HepG2 (cell line): ENCODE data around the gene RETREG2. TPM values are rescaled to one million over a fixed set of nuclear protein-coding genes. Genes with fewer than 3 reads are reported as not detected.
A peak's percentile ranks its signal among the peaks of the same experiment; 100 is the strongest.

Experiments
- ATRX ChIP-seq: sonication (generic); formaldehyde crosslinking; IDR thresholded peaks from 2 replicates; pipeline ENCODE4 v1.4.0; 2020; ENCODE audit warnings: missing genetic modification reagents, borderline replicate concordance
- CBX2 ChIP-seq, 2 experiments: fragments of 200-600 bp in 1 of 2; sonication (generic); formaldehyde crosslinking in 1 of 2; IDR thresholded peaks; 2 replicates each; pipeline versions ENCODE4 v1.7.0 to v1.8.1; 2018 to 2022; ENCODE audit warnings: low read depth in 2 of 2, low read length in 1 of 2, mild to moderate bottlenecking in 1 of 2, missing genetic modification reagents in 1 of 2
- EP300 ChIP-seq, 3 experiments: sonication (generic) in 1 of 3; formaldehyde crosslinking in 1 of 3; IDR thresholded peaks; 2 replicates each; pipeline versions ENCODE4 v1.5.1 to v1.6.1; 2011 to 2020; ENCODE audit warnings: low read depth in 2 of 3, low read length in 2 of 3, borderline replicate concordance in 1 of 3, improper control_type of control experiment in 1 of 3, mild to moderate bottlenecking in 1 of 3, missing genetic modification reagents in 1 of 3, moderate library complexity in 1 of 3
- HOXA5 ChIP-seq: sonication (generic); formaldehyde crosslinking; IDR thresholded peaks from 2 replicates; pipeline ENCODE4 v1.4.0; 2020; ENCODE audit warnings: missing genetic modification reagents
- KAT7 ChIP-seq: IDR thresholded peaks from 2 replicates; pipeline ENCODE4 v1.6.1; 2018; ENCODE audit warnings: borderline replicate concordance, missing compliant biosample characterization
- KMT2B ChIP-seq: IDR thresholded peaks from 2 replicates; pipeline ENCODE4 v1.6.1; 2016; ENCODE audit warnings: missing genetic modification reagents, missing compliant biosample characterization
- NR2F1 ChIP-seq, 2 experiments: fragments of 450-650 bp in 1 of 2; formaldehyde crosslinking in 1 of 2; IDR thresholded peaks; 2 replicates each; pipeline versions ENCODE4 v1.5.0 to v1.6.1; 2016 to 2020; ENCODE audit warnings: mild to moderate bottlenecking in 1 of 2, missing compliant biosample characterization in 1 of 2, missing genetic modification reagents in 1 of 2, moderate library complexity in 1 of 2
- PHF21A ChIP-seq: sonication (generic); formaldehyde crosslinking; IDR thresholded peaks from 2 replicates; pipeline ENCODE4 v1.5.0; 2020; ENCODE audit warnings: mild to moderate bottlenecking, missing genetic modification reagents
- PLRG1 ChIP-seq: fragments of 450-650 bp; conservative IDR thresholded peaks from 2 replicates; pipeline ENCODE4 v1.6.1; 2016
- SRF ChIP-seq: IDR thresholded peaks from 2 replicates; pipeline ENCODE4 v1.6.1; 2011; ENCODE audit warnings: mild to moderate bottlenecking, low read depth, low read length, moderate library complexity
- ZNF512 ChIP-seq: sonication (generic); formaldehyde crosslinking; IDR thresholded peaks from 2 replicates; pipeline ENCODE4 v1.4.0; 2020; ENCODE audit warnings: mild to moderate bottlenecking, missing genetic modification reagents
- ZNF564 ChIP-seq: sonication (generic); formaldehyde crosslinking; IDR thresholded peaks from 2 replicates; pipeline ENCODE4 v1.8.1; 2023; ENCODE audit warnings: mild to moderate bottlenecking, missing genetic modification reagents
- ZNF629 ChIP-seq: sonication (generic); formaldehyde crosslinking; conservative IDR thresholded peaks from 2 replicates; pipeline ENCODE4 v1.5.0; 2020; ENCODE audit warnings: missing genetic modification reagents
- ZNF75D ChIP-seq: sonication (generic); formaldehyde crosslinking; IDR thresholded peaks from 2 replicates; pipeline ENCODE4 v1.8.1; 2023; ENCODE audit warnings: missing genetic modification reagents, mild to moderate bottlenecking, borderline replicate concordance
- ZNF788 ChIP-seq: sonication (generic); formaldehyde crosslinking; IDR thresholded peaks from 2 replicates; pipeline ENCODE4 v1.5.0; 2020; ENCODE audit warnings: mild to moderate bottlenecking, missing genetic modification reagents, borderline replicate concordance
- polyA plus RNA-seq, 8 experiments: library from polyadenylated mRNA; depleted of rRNA in 3 of 8; stranded (reverse) in 7 of 8; unstranded in 1 of 8; fragments of >200 nt; fragmentation: Illumina TruSeq in 4 of 8; extraction: Trizol in 4 of 8; gene quantifications; 2 replicates each; pipeline versions ENCODE4 v1.2.1 to v1.2.3, GENCODE V29; 2011 to 2016; ENCODE audit warnings: low read depth in 4 of 8, missing spikeins in 1 of 8, mixed read lengths in 1 of 8; ENCODE audit not compliant: insufficient read depth in 1 of 8
- total RNA-seq, 5 experiments: library from RNA; depleted of rRNA; stranded (reverse); fragments of >200 nt; fragmentation: Illumina TruSeq; extraction: Trizol; gene quantifications; 2 replicates each; pipeline ENCODE4 v1.2.3, GENCODE V29; 2016; ENCODE audit warnings: low read depth in 1 of 5
- TF ChIP-seq, protein P1 (sequence below): IDR thresholded peaks from 2 replicates; pipeline ENCODE4 v1.6.1; 2016; ENCODE audit warnings: mild to moderate bottlenecking
- TF ChIP-seq, protein P2 (sequence below): sonication (generic); formaldehyde crosslinking; IDR thresholded peaks from 2 replicates; pipeline ENCODE4 v1.4.0; 2020; ENCODE audit warnings: missing genetic modification reagents; ENCODE audit errors: not compliant biosample characterization
- TF ChIP-seq, protein P3 (sequence below): sonication (generic); formaldehyde crosslinking; IDR thresholded peaks from 2 replicates; pipeline ENCODE4 v1.5.0; 2020; ENCODE audit warnings: missing genetic modification reagents, mild to moderate bottlenecking, borderline replicate concordance
- TF ChIP-seq, protein P4 (sequence below): sonication (generic); formaldehyde crosslinking; IDR thresholded peaks from 2 replicates; pipeline ENCODE4 v1.8.1; 2022; ENCODE audit warnings: low read depth, mild to moderate bottlenecking, missing genetic modification reagents

Gene RETREG2
- total and polyA plus RNA-seq, 2 of the 13 experiments (the other 11 are each of a cell fraction or from before 2014, with no cell fraction given): 86.0 to 134 TPM

- peak; percentile 46; the same call in 1 of the 2 replicates for TF ChIP-seq KAT7 (CRISPR knock-in tag)
- peak; percentile 87 for TF ChIP-seq PHF21A (CRISPR knock-in tag)
- TF ChIP-seq EP300 (IDR thresholded peaks at IDR 0.05; ENCODE audit: low read depth in 2 of 2, low read length in 2 of 2): peak in 1 of 2 experiments; percentile 56; a peak in 2 of 4 replicates
- TF ChIP-seq EP300 (CRISPR knock-in tag; IDR thresholded peaks at IDR 0.05; ENCODE audit: borderline replicate concordance): peak; percentile 44; the same call in 1 of the 2 replicates
- TF ChIP-seq, protein P1, sequence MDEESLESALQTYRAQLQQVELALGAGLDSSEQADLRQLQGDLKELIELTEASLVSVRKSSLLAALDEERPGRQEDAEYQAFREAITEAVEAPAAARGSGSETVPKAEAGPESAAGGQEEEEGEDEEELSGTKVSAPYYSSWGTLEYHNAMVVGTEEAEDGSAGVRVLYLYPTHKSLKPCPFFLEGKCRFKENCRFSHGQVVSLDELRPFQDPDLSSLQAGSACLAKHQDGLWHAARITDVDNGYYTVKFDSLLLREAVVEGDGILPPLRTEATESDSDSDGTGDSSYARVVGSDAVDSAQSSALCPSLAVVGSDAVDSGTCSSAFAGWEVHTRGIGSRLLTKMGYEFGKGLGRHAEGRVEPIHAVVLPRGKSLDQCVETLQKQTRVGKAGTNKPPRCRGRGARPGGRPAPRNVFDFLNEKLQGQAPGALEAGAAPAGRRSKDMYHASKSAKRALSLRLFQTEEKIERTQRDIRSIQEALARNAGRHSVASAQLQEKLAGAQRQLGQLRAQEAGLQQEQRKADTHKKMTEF (CRISPR knock-in tag): peak; percentile 89
- peak; percentile 94 for TF ChIP-seq ZNF564 (CRISPR knock-in tag)
- TF ChIP-seq ATRX (CRISPR knock-in tag): no peak
- TF ChIP-seq, protein P2, sequence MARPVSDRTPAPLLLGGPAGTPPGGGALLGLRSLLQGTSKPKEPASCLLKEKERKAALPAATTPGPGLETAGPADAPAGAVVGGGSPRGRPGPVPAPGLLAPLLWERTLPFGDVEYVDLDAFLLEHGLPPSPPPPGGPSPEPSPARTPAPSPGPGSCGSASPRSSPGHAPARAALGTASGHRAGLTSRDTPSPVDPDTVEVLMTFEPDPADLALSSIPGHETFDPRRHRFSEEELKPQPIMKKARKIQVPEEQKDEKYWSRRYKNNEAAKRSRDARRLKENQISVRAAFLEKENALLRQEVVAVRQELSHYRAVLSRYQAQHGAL: no peak
- TF ChIP-seq PLRG1: no peak
- TF ChIP-seq ZNF788 (CRISPR knock-in tag): peak; percentile 96
- TF ChIP-seq KMT2B: no peak; the same call in none of the 2 replicates
- no peak for TF ChIP-seq SRF
- TF ChIP-seq HOXA5 (CRISPR knock-in tag): peak; percentile 92; the same call in 1 of the 2 replicates
- TF ChIP-seq NR2F1 (CRISPR knock-in tag; IDR thresholded peaks at IDR 0.05): no peak; a peak in 1 of 4 replicates
- TF ChIP-seq ZNF629 (CRISPR knock-in tag): peak; percentile 95
- TF ChIP-seq ZNF512 (CRISPR knock-in tag): no peak; the same call in 1 of the 2 replicates
- TF ChIP-seq ZNF75D: no peak; the same call in 1 of the 2 replicates
- no peak for TF ChIP-seq CBX2 (IDR thresholded peaks at IDR 0.05; ENCODE audit: low read depth, low read length)
- no peak for TF ChIP-seq CBX2 (CRISPR knock-in tag; IDR thresholded peaks at IDR 0.05; ENCODE audit: low read depth)
- TF ChIP-seq, protein P3, sequence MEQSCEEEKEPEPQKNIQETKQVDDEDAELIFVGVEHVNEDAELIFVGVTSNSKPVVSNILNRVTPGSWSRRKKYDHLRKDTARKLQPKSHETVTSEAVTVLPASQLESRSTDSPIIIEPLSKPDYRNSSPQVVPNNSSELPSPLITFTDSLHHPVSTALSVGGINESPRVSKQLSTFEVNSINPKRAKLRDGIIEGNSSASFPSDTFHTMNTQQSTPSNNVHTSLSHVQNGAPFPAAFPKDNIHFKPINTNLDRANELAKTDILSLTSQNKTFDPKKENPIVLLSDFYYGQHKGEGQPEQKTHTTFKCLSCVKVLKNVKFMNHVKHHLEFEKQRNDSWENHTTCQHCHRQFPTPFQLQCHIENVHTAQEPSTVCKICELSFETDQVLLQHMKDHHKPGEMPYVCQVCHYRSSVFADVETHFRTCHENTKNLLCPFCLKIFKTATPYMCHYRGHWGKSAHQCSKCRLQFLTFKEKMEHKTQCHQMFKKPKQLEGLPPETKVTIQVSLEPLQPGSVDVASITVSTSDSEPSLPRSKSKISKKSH: no peak; the same call in 1 of the 2 replicates
- TF ChIP-seq, protein P4, sequence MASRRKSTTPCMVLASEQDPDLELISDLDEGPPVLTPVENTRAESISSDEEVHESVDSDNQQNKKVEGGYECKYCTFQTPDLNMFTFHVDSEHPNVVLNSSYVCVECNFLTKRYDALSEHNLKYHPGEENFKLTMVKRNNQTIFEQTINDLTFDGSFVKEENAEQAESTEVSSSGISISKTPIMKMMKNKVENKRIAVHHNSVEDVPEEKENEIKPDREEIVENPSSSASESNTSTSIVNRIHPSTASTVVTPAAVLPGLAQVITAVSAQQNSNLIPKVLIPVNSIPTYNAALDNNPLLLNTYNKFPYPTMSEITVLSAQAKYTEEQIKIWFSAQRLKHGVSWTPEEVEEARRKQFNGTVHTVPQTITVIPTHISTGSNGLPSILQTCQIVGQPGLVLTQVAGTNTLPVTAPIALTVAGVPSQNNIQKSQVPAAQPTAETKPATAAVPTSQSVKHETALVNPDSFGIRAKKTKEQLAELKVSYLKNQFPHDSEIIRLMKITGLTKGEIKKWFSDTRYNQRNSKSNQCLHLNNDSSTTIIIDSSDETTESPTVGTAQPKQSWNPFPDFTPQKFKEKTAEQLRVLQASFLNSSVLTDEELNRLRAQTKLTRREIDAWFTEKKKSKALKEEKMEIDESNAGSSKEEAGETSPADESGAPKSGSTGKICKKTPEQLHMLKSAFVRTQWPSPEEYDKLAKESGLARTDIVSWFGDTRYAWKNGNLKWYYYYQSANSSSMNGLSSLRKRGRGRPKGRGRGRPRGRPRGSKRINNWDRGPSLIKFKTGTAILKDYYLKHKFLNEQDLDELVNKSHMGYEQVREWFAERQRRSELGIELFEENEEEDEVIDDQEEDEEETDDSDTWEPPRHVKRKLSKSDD (CRISPR knock-in tag): peak; percentile 59; the same call in 1 of the 2 replicates
These were observed 1.1 kb upstream of the RETREG2 start, which contains the start of gene CNPPD1 (continued) for GRCh38 chr2:219176818-219177551.
